Nephron (organoid): ENCODE measurements around the gene DPH1.

Experiments used
- H3K27ac Mint-ChIP-seq, 3 experiments: 2 replicates each; pipeline ENCODE4 v1.8.0; 2020; ENCODE audit warnings: mixed read lengths in 3 of 3, mild to moderate bottlenecking in 2 of 3, moderate library complexity in 1 of 3
- H3K27me3 Mint-ChIP-seq: 2 replicates; pipeline ENCODE4 v1.8.0; 2021; ENCODE audit warnings: low read depth, mild to moderate bottlenecking, moderate library complexity, mixed read lengths
- H3K36me3 Mint-ChIP-seq: 2 replicates; pipeline ENCODE4 v1.8.0; 2020; ENCODE audit warnings: low read depth, mixed read lengths
- H3K4me1 Mint-ChIP-seq: 2 replicates; pipeline ENCODE4 v1.8.0; 2020; ENCODE audit warnings: mixed read lengths
- H3K4me3 Mint-ChIP-seq, 3 experiments: 2 replicates each; pipeline ENCODE4 v1.8.0; 2020; ENCODE audit warnings: mild to moderate bottlenecking in 3 of 3, mixed read lengths in 3 of 3, moderate library complexity in 2 of 3
- H3K9me3 Mint-ChIP-seq: 2 replicates; pipeline ENCODE4 v1.8.0; 2020; ENCODE audit warnings: mixed read lengths
- CTCF ChIP-seq, 3 experiments: fragments of 200-600 bp; sonication (generic); IDR thresholded peaks; one replicate each; pipeline ENCODE4 v1.5.0; 2021; ENCODE audit warnings: antibody characterized with exemption in 3 of 3; ENCODE audit not compliant: unreplicated experiment in 3 of 3

DPH1 gene

GRCh38 chr17:2018716-2019510, 11.0 kb upstream of the DPH1 start:
- Mint-ChIP-seq H3K36me3 (no peaks in the 10 kb centered on the region), H3K4me1 (peaks cover 11% of the 10 kb centered on the region), H3K9me3 (peaks cover 1% of the 10 kb centered on the region), H3K27ac (no peak overlapping the region), H3K4me3 (no peak overlapping the region), H3K27me3 (peaks cover 83% of the 10 kb centered on the region)
- no peak for TF ChIP-seq CTCF (IDR thresholded peaks at IDR 0.05; ENCODE audit: unreplicated experiment in 3 of 3)

- Mint-ChIP-seq H3K27me3 (peaks cover 84% of the 10 kb centered on the region), H3K36me3 (no peaks in the 10 kb centered on the region), H3K9me3 (no peaks in the 10 kb centered on the region), H3K4me1 (peaks cover 11% of the 10 kb centered on the region), H3K27ac (no peak overlapping the region), H3K4me3 (no peak overlapping the region)
- TF ChIP-seq CTCF (IDR thresholded peaks at IDR 0.05; ENCODE audit: unreplicated experiment in 3 of 3): no peak
Measured at GRCh38 chr17:2019723-2020122, 10.2 kb upstream of the DPH1 start.

- Mint-ChIP-seq H3K4me1 (peaks cover 11% of the 10 kb centered on the region), H3K9me3 (no peaks in the 10 kb centered on the region), H3K27ac (no peak overlapping the region), H3K36me3 (no peaks in the 10 kb centered on the region), H3K27me3 (peaks cover 81% of the 10 kb centered on the region), H3K4me3 (no peak overlapping the region)
- no peak for TF ChIP-seq CTCF (IDR thresholded peaks at IDR 0.05; ENCODE audit: unreplicated experiment in 3 of 3)
Measured at GRCh38 chr17:2020721-2021120, 9.2 kb upstream of the DPH1 start.

- TF ChIP-seq CTCF (IDR thresholded peaks at IDR 0.05; ENCODE audit: unreplicated experiment in 3 of 3): no peak
- H3K4me1 Mint-ChIP-seq: peaks cover 13% of the 10 kb centered on the region
- peak overlapping the region; percentile 15 to 67 (median 56) for H3K4me3 Mint-ChIP-seq
- no peak overlapping the region for H3K27ac Mint-ChIP-seq
- peaks cover 3% of the 10 kb centered on the region for H3K9me3 Mint-ChIP-seq
- no peaks in the 10 kb centered on the region for H3K36me3 Mint-ChIP-seq
- H3K27me3 Mint-ChIP-seq: peaks cover 84% of the 10 kb centered on the region
Measured at GRCh38 chr17:2022647-2023240, 7.2 kb upstream of the DPH1 start.

- no peaks in the 10 kb centered on the region for H3K36me3 Mint-ChIP-seq
- H3K4me1 Mint-ChIP-seq: peaks cover 8% of the 10 kb centered on the region
- no peak overlapping the region for H3K27ac Mint-ChIP-seq
- peak overlapping the region; percentile 54 to 67 (median 56) for H3K4me3 Mint-ChIP-seq
- peaks cover 3% of the 10 kb centered on the region for H3K9me3 Mint-ChIP-seq
- H3K27me3 Mint-ChIP-seq: peaks cover 84% of the 10 kb centered on the region
- TF ChIP-seq CTCF (IDR thresholded peaks at IDR 0.05; ENCODE audit: unreplicated experiment in 3 of 3): no peak
Measured at GRCh38 chr17:2023256-2023655, 6.7 kb upstream of the DPH1 start.
